Fibroblast of skin of right quadriceps (primary cell): ENCODE measurements around the gene PARP4.
"Not testable (repeated sequence)": the region's sequence is repeated elsewhere in the genome, so short reads cannot be mapped to it uniquely, and the experiment has no call there.

Experiments
- DNase-seq: peaks from one replicate; pipeline ENCODE4 v3.0.0-alpha.2; 2013

The PARP4 gene

DNA sequence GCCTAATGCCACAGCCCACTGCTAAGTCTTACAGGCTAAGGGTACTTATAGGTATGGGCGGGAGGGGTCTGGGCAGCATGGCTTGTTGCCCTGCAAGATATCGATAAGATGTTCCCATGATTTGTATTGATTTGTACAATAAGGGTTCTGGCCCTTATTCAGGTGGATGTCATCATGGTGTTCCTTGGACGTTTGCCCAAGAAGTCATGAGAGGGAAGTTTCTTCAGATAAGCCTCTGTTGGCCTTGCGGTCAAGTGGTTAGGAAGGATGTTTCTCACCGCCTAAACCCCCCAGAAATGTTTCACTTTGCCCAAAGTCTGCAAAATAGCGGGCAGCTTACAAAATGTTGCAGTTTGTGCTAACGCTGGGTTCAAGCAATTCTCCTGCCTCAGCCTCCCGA is 7.3 kb downstream of the PARP4 start:
- DNase-seq: no peak

DNA sequence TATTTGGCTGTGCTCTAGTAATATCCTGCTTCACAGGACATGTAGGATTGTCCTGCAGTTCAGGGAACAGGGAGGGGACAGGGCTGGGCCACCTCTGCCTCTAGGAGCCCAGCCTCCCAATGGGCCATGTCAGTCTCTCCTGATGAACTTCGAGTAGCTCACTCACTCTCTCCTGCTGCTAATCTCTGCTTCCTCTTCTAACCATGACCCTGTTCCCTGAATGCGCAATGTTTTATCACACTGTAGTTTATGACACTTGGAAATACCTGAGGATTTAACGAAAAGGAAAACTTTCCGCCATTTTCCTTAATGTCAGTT is 9.2 kb downstream of the PARP4 start:
- no peak for DNase-seq

DNA sequence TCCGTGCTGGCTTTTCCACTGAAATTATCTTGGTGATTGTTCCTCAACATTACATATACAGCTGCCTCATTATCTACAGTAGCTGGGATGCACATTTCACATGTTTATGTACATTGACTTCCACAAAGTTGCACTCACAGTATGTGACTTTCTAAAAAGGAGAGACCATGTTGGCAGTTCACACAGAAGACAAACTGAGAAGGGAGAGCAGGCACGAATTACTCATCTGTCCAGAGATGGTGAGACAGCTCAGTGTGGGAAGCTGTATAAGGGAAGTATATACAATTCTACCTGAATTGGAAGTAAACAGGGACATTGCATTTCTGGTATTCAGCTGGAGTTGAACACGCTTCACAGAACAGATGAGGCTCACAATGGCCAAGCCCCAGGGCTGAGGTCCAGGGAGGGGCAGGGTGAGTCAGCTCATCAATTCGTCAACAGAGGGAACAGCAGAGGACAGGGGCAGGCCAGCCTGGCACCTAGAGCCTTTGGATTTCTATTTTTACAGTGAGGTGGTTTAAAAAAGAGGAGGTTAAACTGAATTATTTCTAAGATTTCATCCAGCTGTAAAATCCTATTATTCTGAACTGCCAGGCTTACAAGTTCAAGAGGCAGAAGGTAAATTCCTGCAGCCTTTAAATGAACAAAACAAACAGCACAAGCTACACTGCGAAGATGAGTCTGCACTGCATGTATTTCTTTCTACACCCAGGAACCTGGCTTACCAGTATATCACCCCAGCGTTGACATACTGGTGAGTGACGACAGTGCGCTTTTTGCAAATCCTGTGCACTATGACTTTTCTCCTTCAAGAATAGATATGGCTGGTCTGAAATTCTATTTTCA is 9.8 kb downstream of the PARP4 start:
- peak; percentile 28 for DNase-seq

DNA sequence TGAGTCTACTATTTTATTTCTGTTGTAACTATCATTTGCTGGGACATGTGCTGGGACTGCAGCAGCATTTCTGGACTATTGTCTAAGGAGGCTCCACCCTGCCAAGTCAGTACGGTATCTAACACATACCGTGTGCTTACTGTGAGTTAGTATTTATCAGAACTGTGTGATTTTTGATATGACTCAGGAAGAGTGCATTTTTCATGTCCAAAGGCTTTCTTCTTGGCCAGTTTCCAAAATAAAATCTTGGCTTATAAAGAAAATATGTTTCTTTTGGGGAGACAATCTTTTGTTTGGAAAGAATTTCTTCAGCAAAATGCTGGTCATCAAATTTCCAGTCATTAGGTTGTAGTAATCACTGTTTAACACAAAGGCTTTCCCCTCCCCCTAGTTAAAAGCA is 11.6 kb downstream of the PARP4 start:
- DNase-seq: peak; percentile 70

DNA sequence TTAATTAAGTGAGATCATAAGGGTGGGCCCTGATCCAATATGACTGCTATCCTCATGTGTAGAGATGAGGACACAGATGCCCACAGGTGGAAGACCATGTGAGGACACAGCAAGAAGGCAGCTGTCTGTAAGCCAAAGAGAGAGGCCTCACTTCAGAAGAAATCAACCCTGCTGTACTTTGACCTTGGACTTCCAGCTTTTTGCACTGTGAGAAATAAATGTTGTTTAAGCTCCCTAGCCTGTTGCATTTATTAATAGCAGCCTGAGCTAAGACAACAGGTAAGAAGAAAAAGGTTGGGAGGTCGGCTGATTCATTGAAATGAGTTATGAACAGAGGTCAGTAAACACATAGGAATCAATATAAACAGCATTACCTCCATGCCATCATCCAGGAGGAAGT is 14.8 kb downstream of the PARP4 start:
- no peak for DNase-seq

DNA sequence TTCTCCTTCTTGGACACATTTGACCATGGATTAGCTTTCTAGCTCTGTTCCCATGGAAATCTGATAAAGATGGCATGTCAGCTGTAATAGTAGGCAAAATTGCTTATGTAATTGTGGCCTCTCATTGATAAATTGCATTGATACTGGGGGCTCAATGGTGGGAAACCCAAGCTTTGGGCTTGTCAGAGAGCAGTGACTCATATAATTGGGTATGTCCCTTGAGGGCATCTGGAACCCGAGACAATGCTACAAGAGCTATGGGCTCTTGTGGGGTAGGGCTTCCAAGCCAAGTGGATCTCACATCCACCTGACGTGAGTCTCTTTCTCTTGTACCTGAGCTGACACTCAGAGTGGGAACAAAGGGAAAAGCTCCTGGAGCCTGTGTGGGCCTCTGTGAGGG is 16.3 kb downstream of the PARP4 start:
- DNase-seq: not testable (repeated sequence)

DNA sequence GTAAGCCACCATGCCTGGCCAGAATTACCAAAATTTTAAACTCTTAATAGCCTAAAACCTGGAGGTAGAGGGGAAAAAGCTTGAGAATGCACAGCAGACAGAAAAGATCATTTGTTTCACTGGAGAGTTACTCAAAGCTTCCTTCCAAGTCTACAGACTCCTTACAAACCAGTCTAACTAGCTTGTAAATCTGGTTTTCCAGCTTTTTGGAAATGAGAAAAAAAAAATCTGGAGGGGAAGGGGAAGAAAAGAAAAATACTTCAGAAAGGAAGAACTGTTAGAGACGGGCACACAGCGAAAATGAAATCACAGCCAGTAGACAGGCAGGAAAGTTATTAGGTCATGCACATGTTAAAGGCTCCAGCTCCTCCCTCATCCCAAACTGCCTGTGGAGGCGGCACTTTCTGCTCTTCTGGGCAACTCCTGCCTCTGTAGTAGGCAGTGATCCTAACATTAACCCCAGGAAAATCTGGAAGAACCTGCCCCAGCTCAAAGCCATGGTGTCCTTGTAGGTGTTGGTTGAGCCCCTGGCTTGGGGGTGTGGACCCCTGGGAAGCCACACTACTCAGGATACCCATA is 17.3 kb downstream of the PARP4 start:
- DNase-seq: no peak

DNA sequence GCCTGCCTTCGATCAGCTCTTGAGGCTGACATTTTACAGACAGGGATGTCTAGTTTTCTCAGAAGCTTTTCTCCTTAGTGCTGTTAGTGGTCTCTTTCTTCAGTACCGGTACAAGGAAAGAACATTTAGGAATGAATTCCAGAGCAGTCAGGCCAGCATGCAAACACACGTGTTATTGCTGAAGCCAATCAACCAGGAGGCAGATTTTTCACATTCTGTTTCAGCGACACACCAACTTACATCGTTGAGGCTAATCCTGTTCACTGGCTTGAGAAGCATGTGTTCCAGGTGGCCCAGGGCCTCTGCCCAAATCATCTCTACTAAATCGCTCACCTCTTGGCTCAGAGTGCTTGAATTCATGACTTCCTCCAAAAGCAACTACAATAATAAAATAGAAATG is 19.2 kb downstream of the PARP4 start:
- DNase-seq: no peak

DNA sequence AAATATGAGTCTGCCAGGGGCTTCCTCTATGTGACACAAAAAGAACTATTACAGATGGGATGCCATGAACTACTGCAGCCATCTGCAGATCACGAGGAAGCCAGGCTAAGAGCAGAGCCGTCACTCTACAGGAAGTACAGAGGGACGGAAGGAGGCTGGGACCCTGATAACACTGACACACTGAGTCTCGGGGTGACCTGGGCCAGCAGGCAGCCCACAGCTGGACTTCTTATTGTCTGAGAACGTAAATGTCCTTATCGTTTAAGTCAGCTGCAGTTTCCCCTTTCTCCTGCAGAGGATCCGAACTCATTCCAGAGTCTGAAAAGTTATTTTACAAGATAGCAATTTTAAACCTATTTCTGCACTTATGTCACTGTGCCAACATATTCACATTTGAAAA is 20.7 kb downstream of the PARP4 start:
- no peak for DNase-seq

DNA sequence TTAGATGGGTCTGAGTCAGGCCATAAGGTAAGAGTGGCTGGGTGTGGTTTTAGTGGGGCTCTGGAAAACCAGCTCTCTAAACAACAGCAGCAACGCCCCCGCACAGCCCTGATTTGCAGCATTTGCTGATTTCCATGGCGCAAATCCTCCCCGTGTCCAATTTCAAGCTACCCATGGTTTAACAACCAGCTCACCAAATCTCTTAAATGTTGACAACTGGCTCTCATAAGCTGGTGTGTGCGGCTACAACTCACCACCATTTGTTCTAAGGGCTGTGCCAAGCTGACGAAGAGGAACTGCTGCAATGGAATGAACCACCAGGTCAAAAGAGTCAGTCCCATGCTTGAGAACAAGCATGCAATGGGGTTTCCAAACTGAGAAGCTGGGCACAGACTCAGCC is 22.9 kb downstream of the PARP4 start:
- DNase-seq: no peak

DNA sequence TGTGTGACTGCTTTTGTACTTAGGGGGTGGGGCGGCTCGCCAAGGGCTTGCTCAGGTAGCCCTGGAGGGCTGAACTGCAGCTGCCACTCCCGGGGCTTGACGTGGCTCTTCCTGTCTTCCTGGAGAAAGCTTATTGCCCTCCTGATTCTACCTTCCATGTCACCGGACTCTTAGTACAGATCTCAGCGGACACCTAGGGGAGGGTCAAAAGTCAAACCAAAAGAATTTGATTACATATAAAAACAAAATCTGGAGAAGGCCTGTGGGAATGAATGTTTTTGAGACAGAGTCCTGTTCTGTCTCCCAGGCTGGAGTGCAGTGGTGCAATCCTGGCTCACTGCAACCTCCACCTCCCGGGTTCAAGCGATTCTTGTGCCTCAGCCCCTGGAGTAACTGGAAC is 24.5 kb downstream of the PARP4 start:
- DNase-seq: not testable (repeated sequence)

DNA sequence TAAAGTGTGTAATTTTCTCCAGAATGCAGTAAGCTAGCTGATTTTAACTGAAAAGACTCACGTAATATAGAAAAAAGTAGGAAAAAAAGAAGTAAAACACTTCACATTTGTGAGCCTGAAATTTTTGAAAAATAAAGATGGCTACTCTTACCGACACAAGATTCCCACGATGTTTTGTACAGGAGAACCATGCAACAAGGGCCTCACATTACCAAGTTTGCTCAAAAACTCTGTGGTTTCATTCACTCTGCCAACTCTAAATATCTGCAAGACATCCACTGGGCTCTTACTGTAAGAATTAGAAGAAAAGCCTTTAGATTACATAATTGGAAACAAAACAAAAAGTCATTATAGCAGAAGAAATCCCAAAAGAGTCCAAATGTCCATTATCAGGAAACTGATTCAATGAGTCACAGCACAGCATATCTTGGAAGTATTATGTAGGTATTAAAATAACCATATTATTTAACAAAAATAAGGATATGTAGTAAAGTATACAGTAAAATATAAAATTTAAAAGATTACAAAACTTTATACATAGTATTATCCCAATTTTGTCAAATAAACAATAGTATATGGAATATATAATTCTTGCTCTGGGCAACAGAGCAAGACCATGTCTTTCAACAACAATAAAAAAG is 26.4 kb downstream of the PARP4 start:
- not testable (repeated sequence) for DNase-seq

DNA sequence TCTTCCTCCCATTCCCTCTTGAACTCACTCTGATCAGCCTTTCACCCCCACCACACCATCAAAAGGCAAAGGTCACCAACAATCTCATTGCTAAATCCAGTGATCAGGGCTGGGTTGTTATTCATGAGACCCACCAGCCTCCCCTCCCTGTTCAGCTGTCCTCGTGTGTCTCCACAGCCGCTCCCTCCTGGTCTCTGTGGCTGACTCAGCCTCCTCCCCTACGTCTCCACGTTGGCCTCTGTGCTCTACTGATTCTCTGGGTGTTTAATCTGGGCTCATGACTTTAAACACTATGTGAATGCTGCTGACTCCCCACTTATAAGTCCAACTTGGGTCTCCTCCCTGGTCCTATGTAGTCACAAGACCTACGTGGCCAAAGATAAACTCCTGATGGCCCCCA is 38.9 kb downstream of the PARP4 start:
- no peak for DNase-seq

DNA sequence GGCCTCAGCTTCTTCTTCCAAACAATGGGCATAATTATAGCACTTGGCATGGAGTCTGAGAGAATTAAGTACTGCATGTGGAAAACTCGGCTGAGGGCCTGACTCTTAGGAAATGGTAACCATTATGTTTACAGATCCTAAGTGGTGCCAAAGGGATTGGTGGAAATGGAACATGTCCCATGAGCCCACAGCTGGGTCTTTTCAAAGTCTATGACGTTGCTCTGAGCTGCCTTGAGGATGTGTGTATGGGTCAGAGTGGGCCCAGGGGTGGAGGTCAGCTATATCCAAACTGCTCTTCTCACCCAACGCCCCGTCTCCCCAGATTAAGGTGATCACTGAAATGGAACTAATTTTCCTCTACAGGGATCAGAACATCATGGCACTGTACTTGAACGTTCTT is 40.4 kb downstream of the PARP4 start:
- not testable (repeated sequence) for DNase-seq

DNA sequence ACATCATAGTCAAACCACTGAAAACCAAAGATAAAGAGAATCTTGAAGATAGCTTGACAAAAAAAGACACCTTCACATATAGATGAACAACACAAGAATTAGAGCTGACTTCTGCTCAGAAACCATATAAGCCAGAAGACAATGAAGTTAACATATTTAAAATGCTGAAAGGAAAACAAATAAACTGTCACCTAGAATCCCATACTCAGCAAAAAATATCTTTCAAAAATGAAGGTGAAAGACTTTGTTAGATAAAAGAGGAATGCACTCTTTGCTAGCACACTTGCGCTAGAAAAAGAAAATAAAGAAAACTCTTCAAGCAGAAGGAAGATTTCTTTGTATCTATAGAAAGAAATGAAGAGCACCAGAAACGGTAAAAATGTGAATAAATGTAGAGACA is 49.5 kb downstream of the PARP4 start:
- no peak for DNase-seq

DNA sequence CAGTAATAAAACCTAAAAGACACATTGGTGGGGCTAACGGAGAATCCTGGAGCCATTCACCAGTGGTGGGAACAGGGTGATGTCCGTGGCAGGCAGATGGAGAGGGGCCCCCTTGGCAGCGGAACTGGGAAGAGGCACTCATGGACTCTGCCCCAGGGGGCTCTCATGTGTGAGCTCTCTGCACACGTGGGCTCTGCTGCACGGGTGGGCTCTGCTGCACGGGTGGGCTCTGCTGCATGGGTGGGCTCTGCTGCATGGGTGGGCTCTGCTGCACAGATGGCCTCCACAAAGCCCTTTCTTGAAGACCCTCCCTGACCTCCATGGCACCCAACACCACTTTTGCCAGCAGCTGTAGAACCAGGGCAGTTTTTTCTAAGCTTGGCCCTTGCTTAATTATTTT is 52.3 kb downstream of the PARP4 start:
- no peak for DNase-seq

DNA sequence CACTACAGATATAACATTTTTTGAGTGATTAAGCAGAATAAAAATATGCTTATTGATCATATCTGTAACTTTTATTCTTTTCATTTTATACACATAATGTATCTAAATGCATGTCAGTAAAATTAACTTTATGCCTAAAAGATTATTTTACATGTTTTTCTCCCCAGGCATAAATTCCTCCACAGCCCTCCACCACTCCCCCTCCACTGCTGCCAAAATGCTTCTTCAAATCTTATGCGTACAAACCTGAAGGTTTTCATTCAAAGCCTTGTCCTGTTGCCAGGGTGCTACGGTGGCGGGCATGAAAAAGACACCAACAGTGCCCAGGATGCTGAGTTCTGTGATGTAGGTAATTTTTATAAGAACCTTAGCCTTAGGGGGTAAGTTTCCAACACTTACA is 52.9 kb downstream of the PARP4 start:
- no peak for DNase-seq

DNA sequence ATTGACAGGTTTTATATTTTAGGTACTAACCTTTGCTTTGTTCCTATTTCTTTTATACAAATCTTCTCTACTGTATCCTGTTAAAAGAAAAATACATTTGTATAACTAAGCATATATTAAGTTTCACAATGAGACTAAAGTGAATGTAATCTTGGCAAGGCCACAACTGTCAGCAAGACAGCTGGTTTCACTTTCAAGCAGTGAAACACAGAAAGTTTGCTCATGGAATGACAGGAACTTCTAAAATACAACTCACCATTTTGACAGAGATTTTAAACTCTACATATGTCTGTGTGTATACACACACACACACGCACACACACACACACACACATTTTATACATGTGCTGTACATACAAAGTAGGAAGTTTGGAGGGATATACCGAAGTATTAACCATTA is 53.3 kb downstream of the PARP4 start:
- peak; percentile 69 for DNase-seq

DNA sequence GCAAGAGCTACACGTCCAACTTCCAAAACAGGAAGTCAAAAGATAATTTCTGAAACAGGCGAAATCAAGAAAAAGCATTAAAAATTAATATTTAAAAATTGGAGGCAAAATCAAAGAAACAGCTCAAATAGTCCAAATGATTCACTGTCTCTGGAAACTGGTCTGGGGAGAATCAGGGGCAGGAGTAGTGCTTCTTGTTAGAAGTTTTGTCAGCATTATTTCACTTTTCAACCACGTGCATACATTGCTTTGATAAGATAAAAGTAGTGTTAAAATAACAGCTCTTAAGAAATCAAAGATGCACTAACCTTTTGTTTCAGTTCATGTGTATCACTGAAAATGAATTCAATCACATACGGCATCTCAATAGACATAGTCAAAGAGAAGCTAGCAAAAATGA is 53.8 kb downstream of the PARP4 start:
- DNase-seq: no peak

DNA sequence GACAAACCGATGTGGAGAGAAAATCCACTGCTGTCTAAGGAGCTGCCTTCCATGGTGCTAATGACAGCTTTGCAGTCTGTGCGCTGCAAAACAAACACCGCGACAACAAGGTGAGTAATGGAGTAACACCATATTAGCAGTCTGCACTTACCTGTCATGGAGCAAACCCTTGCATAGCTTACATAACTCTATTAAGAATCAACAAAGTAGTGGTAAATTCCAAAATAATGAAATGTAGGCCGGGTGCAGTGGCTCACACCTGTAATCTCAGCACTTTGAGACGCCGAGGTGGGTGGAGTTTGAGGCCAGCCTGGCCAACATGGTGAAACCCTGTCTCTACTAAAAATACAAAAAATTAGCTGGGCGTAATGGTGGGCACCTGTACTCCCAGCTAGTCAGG is 56.2 kb downstream of the PARP4 start:
- DNase-seq: no peak

DNA sequence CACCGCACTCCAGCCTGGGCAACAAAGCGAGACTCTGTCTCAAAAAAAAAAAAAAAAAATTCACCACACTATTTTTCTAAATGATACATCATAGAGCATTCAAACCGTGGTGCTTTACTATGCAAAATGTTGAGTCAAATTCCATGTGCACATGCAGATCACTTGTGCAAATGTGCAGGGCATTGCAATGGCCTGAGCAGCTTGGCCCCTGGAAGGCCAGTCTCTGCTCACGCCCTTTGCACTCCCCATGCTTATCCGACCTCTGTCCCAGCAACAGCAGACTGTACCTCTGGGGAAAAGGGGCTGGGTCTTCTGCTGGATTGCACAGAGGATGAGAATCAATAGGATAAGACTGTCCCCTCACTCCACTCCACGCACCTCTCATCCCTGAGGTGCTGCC is 58.5 kb downstream of the PARP4 start:
- DNase-seq: no peak

DNA sequence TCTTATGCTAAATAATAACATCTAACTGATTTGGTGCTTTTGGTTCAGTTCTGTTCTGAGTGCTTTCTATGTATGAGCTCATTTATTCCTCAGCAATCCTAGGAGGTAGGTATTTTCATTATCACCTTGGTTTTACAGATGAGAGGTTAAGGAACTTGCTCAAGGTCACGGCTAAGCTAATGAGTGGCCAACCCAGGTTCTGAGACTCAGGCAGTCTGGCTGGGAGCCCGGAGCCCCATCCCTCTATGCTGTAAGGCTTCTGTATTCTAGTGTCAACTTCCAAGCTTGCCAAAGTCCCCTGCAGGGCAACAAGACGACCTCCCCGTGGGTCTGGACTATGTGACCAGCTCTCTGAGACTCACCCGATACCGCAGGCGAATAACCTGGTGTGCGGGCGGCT is 60.5 kb downstream of the PARP4 start:
- DNase-seq: no peak

DNA sequence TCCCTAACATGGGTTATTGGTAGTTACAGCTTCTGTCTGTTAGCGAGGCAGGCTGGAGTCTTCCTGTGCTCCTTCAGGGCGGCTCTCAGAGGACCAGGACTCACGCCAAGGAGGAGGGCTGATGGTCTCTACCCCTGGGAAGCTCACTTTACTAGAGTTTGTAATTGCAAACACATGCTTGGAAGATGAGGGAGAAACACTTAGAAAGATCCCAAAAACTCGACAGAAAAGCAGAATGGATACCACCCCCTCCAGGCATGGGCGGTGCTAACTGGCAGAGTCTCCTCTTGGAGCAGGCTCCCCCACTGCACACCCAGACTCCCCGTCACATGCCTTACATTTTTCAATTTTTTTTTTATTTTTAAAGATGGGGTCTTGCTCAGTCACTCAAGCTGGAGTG is 62.0 kb downstream of the PARP4 start:
- peak; percentile 48 for DNase-seq

DNA sequence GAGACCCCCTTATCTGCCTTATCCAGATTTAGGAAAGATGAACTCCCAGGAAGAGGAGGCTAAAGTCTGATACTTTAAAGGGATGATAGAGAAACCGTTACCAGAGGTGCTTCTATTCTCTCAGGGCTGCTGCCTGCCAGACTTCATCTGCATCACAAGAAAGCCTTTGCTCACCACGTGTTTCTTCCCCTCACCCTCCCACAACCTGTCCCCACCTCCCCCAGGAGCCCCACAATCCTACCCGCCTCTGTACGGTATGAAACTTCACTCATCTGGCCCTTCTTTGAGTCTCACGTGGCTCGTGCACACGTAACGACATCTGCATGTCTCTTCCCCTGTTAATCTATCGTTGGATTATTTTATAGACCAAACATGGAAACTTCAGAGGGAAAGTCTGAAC is 67.7 kb downstream of the PARP4 start:
- DNase-seq: not testable (repeated sequence)

DNA sequence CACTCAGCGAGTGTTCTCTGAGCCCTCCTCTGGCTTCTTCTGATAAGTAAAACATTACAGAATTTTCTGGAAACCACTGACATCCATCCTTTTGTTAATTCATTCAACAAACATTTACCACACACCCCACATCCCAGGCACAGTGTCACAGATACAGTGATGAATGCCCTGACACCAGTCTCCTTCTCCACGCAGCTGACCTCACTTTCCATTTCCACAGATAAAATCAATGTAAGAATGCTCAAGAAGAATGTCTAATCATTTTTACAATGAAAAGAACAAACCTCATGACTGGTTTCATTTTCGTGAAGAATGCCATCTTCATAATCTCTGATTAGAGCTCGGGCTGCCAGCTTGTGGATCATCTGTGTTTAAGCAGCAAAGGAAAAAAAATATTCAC is 69.2 kb downstream of the PARP4 start:
- DNase-seq: no peak
